ENCODE measurements around the gene CEPT1.
A peak's percentile ranks its signal among the peaks of the same experiment; 100 is the strongest.
"Not testable (repeated sequence)": the region's sequence is repeated elsewhere in the genome, so short reads cannot be mapped to it uniquely, and the experiment has no call there.

The CEPT1 gene

GRCh38 chr1:111139956-111140679, at the start of gene CEPT1, which contains the start of gene DRAM2:
Gene CEPT1, plus strand, starts transcription at chr1:111140223. Its CDS starts 7,492 bp downstream, at chr1:111147715.
Gene DRAM2, minus strand, starts transcription at chr1:111140093. Its CDS starts 8,539 bp downstream, at chr1:111131554.
- peak; percentile 85 for DNase-seq (ENCODE audit: low read depth)

DNA sequence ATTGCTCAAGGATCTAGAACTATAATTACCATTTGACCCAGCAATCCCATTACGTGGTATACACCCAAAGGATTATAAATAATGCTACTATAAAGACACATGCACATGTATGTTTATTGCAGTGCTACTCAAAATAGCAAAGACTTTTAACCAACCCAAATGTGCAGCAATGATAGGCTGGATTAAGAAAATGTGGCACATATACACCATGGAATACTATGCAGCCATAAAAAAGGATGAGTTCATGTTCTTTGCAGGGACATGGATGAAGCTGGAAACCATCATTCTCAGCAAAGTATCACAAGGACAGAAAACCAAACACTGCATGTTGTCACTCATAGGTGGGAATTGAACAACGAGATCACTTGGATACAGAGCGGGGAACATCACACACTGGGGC, 44.6 kb upstream of the CEPT1 start:
- not testable (repeated sequence) for DNase-seq (ENCODE audit: low read depth)

DNA sequence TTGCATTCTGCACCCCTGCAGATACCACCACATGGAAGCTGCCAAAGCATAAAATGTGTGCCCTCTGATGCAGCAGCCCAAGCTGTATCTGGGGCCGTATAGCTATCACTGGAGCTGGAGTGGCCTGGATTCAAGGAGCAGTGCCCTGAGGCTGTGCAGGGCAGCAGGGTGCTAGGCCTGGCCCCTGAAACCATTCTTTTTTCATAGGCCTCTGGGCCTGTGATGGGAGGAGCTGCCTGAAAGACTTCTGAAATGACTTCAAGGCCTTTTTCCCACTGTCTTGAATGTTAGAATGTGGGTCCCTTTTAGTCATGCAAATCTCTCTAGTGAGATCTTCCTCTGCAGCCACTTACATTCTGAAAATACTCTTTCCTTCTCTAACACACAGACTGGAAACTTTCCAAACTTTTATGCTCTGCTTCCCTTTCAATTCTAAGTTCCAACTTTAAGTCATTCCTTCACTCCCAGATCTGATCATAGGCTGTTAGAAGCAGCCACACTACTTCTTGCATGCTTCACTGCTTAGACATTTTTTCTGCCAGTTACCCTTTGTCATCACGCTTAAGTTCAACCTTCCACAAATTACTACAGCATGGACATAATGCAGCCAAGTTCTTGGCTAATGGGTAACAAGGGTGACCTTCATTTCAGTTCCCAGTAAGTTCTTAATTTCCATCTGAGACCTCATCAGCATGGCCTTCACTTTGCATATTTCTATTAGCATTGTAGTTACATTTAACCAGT, 42.5 kb upstream of the CEPT1 start:
- no peak for DNase-seq (ENCODE audit: low read depth)

DNA sequence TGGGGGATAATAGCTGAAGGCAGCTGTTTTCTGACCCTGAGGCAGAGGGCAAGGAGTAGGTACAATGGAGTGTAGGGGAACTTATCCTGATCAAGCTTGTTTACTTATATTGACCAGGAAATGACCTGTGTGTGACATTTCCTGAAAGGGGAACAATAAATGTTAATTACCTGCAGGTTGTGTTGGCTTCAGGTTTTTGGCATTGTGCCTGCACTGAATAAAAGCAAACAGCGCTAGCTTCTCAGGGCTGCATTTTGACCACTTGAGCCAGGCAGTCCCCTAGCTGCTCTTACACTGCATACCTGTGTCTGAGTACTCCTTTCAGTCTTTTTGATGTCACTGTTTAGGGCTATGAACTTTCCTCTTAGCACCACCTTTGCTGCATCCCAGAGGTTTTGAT, 40.7 kb upstream of the CEPT1 start:
- no peak for DNase-seq (ENCODE audit: low read depth)

- no peak for DNase-seq (ENCODE audit: low read depth)
Measured at GRCh38 chr1:111101854-111102642, 38.0 kb upstream of the CEPT1 start.

GRCh38 chr1:111104981-111105380, 35.0 kb upstream of the CEPT1 start:
- no peak for DNase-seq (ENCODE audit: low read depth)

- no peak for DNase-seq (ENCODE audit: low read depth)
Measured at GRCh38 chr1:111110197-111110899, 29.7 kb upstream of the CEPT1 start.

DNA sequence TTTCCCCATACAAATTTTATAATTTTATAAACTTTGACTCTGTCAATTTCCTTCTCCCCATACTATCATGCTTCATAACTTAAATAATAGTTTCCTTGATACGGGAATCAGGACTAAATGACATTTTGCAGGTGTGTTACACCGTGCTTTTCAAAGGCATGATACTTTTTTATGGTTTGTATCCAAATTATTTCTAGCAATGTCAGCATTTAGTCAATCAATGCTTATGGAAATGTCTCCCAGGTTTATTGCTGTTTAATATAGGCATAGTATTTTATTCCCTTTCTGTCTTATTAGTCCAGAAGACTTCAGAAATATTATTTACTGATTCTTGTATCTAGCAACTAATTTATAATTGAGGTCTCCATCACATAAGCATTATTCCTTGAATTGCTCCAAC, 23.5 kb upstream of the CEPT1 start:
- no peak for DNase-seq (ENCODE audit: low read depth)

DNA sequence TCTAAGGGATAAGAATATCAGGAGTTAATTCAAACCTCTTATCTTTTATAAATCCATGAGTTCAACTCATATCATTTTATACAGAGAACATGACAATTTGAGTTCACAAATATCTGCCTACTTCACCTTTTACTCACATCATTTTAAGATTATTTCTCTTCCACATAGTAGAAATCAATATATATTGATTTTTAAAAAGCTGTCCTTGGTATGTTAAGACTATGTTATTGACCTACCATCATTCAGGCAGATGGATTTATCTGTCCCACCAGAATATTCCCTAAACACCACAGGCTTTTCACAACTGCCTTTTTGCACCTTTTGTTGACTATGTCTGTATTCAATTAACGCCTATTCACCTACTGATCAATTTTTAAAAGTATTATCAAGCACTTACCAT, 13.7 kb upstream of the CEPT1 start:
- DNase-seq (ENCODE audit: low read depth): no peak

GRCh38 chr1:111127923-111128643, 11.9 kb upstream of the CEPT1 start:
- DNase-seq (ENCODE audit: low read depth): no peak

GRCh38 chr1:111129376-111129775, 10.6 kb upstream of the CEPT1 start:
- no peak for DNase-seq (ENCODE audit: low read depth)

DNA sequence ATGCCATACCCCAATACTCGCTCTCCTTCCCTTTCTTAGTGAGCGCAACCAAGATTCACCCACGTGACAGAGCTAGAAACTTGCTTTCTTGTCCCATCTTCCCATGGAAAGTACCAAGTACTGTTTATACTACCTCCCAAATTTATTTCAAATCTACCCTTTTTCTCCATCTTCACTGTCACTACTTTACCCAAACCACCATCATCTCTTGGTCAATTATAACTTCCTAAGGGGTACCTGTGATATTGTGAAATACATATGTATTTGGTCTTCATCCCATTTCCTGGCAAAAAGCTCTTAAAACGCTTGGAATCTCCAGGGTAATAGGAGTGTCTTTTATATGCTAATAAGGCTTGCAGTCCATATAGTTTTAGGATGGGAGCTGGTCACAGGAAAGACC, 8.3 kb upstream of the CEPT1 start:
- no peak for DNase-seq (ENCODE audit: low read depth)

DNA sequence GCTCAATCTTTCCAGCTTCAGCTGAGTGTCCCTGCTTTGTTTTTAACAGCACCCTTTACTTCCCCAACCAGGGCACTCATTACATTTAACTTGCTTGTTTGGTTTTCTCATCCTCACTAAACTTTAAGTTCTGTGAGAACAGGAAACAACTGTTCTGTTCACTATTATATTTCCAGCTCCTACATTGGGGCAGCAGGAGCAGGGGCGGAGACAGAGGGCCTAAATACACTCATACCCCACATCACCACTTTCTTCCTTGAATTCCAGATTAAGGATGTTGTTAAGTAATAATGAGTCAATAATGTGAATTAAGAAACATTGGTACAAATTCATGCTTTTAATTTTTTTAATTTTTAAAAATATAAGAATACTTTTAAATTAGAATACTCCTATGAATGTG, 6.2 kb upstream of the CEPT1 start:
- no peak for DNase-seq (ENCODE audit: low read depth)

DNA sequence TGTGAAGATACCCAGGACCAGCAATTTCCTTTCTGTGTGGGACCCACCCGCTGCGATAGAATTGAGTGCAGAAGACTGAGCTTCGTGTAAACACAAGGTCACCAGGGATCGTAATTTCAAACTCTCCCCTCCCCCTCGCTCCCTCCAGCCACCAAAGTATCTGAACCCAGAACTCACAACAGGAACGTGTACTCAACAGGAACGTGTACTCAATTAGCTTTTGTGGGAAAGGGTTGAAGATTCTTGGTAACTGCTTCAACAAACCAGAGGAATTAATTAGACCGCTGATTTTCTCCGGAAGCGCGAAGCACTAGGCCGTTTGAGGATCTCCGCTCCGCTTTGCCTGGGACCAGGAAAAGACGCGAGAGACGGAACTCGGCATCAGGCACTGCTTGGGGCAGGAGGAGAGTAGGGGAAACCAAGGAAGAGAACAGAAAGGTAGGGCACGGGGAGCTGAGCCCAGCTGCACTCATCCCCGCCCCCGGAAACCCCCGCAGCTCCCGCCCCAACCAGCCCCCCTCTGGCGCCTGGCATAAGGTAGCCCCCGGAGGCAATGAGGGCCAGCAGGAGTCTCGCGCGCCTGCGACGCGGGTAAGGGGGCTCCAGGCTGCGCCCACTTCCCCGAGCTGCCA, 583 bp upstream of the CEPT1 start:
- no peak for DNase-seq (ENCODE audit: low read depth)

DNA sequence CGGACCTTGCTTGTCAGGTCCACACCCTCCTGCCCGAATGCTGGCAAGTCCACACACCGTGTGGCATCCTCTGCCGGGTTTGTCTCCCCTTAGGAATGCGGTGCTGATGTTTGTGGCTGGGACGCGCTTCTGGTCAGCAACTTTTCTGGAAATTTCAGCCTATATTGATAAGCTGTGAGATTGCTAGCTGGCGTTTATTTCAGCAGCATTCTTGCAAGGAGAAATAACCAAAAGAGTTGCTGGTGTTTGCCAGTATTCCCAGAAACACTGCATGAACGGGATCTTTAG, 601 bp downstream of the CEPT1 start:
- no peak for DNase-seq (ENCODE audit: low read depth)

GRCh38 chr1:111141245-111142220, 1.5 kb downstream of the CEPT1 start:
- no peak for DNase-seq (ENCODE audit: low read depth)

DNA sequence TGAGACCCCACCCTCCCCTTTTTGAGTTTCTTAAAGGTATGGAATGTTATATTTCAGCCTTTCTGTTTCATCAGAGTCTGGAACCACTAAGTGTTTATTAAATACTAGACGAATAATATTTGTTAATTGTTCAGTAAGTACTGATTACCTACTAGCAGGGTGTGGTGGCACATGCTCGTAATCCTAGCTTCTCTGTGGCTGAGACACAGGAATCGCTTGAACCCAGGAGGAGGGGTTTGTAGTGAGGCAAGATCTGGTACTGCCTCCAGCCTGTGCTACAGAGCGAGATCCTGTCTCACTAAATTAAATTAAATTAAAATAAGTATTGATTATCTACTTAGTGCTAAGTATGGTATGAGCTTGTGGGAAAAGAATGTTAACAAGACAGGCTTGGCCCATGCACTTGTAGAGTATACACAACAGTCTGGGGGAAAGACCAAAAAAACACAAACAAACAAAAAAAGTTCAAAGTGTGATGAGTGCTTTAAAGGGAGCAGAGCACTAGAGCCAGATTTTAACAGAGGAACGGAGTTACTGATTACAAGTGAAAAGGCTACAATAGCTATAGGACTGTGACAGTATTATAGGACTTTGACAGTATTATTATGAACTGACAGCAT, 2.4 kb downstream of the CEPT1 start:
- DNase-seq (ENCODE audit: low read depth): no peak

GRCh38 chr1:111145542-111145941, 5.5 kb downstream of the CEPT1 start:
- DNase-seq (ENCODE audit: low read depth): no peak

GRCh38 chr1:111145963-111146768, 6.1 kb downstream of the CEPT1 start:
- DNase-seq (ENCODE audit: low read depth): no peak
